ENCODE data around the gene TLR9. TPM values are rescaled to one million over a fixed set of nuclear protein-coding genes. Genes with fewer than 3 reads are reported as not detected.

The TLR9 gene
- polyA plus RNA-seq, 1 of the 3 experiments (the other 2 are of a cell fraction) = 0.12 TPM

- Histone ChIP-seq H3K27ac (ENCODE audit: low read depth in 2 of 2, low read length in 1 of 2) (peak overlapping the region; percentile 57 to 75; a peak in 3 of 4 replicates), H3K27me3 (ENCODE audit: insufficient read depth) (no peaks in the 10 kb centered on the region), H3F3A (replicated peaks; ENCODE audit: insufficient read depth) (peaks cover 5% of the 10 kb centered on the region), H3K4me3 (ENCODE audit: low read depth in 2 of 2, low read length in 1 of 2) (peak overlapping the region; percentile 87 to 98), H3K79me2 (ENCODE audit: insufficient read depth) (peaks cover 33% of the 10 kb centered on the region), H3K4me1 (ENCODE audit: control insufficient read depth in 1 of 2, insufficient read depth in 2 of 2, low read depth in 1 of 2, low read length in 1 of 2) (peaks cover 7 to 23% of the 10 kb centered on the region in 2 experiments), H3K9me3 (no peaks in the 10 kb centered on the region), H3K36me3 (replicated peaks in 1 of 2; ENCODE audit: control insufficient read depth in 1 of 2, insufficient read depth in 2 of 2, low read length in 1 of 2) (peaks cover 16 to 21% of the 10 kb centered on the region in 2 experiments), H4K20me1 (ENCODE audit: insufficient read depth) (no peaks in the 10 kb centered on the region), H3K9me2 (no peaks in the 10 kb centered on the region), H3K9ac (peak overlapping the region; percentile 81; the same call in 1 of the 2 replicates), H3K4me2 (peak overlapping the region; percentile 97), H2AFZ (ENCODE audit: low read depth) (peak overlapping the region; percentile 95)
- POLR2A ChIA-PET = interaction anchor here (0.7 kb wide), 1 partner anchor 43 kb away, joined by 3 read pairs; the partner anchor contains the start of gene POC1A
- 80% methylated on average over 10 of the region's 10 CpGs for WGBS (ENCODE audit: low lambda C conversion rate)
- no peak for TF ChIP-seq TAF1 (IDR thresholded peaks at IDR 0.05; ENCODE audit: borderline replicate concordance, low read depth, low read length)
- no peak for TF ChIP-seq CTCF (IDR thresholded peaks at IDR 0.05)
- no peak for TF ChIP-seq CHD2 (IDR thresholded peaks at IDR 0.05; ENCODE audit: low read length, partially characterized antibody)
- no peak for TF ChIP-seq RCOR1 (IDR thresholded peaks at IDR 0.05; ENCODE audit: low read length)
- TF ChIP-seq REST (IDR thresholded peaks at IDR 0.05; ENCODE audit: low read depth, low read length) = no peak
- no peak for TF ChIP-seq MEF2A (IDR thresholded peaks at IDR 0.05; ENCODE audit: borderline replicate concordance, low read depth)
- TF ChIP-seq GABPA (IDR thresholded peaks at IDR 0.05; ENCODE audit: low read depth) = no peak
- TF ChIP-seq TCF12 (IDR thresholded peaks at IDR 0.05) = no peak
- DNase-seq = no peak
- CTCF ChIA-PET = interaction anchor here (0.7 to 2.0 kb wide), 7 partner anchors 11 to 193 kb away, joined by 3 to 9 read pairs (median 4); no protein-coding TSS in a partner anchor
Observed at GRCh38 chr3:52197499-52197841, 28.0 kb downstream of the TLR9 start.

- no peaks in the 10 kb centered on the region for H3K9me2 ChIP-seq
- H3K4me2 ChIP-seq = peak overlapping the region; percentile 97; the same call in 1 of the 2 replicates
- no peak overlapping the region for H3K9ac ChIP-seq
- peaks cover 14 to 16% of the 10 kb centered on the region in 2 experiments for H3K36me3 ChIP-seq (replicated peaks in 1 of 2; ENCODE audit: control insufficient read depth in 1 of 2, insufficient read depth in 2 of 2, low read length in 1 of 2)
- DNase-seq = no peak
- peaks cover 5% of the 10 kb centered on the region for H3F3A ChIP-seq (replicated peaks; ENCODE audit: insufficient read depth)
- CTCF ChIA-PET = interaction anchor here (0.7 to 2.0 kb wide), 9 partner anchors 12 to 193 kb away, joined by 3 to 9 read pairs (median 3); no protein-coding TSS in a partner anchor
- POLR2A ChIA-PET = interaction anchor here (0.7 kb wide), 1 partner anchor 43 kb away, joined by 3 read pairs; the partner anchor contains the start of gene POC1A
- no peaks in the 10 kb centered on the region for H4K20me1 ChIP-seq (ENCODE audit: insufficient read depth)
- no peak overlapping the region for H3K4me3 ChIP-seq (ENCODE audit: low read depth in 2 of 2, low read length in 1 of 2)
- 86% methylated on average over 3 of the region's 3 CpGs for WGBS (ENCODE audit: low lambda C conversion rate)
- peaks cover 7 to 23% of the 10 kb centered on the region in 2 experiments for H3K4me1 ChIP-seq (ENCODE audit: control insufficient read depth in 1 of 2, insufficient read depth in 2 of 2, low read depth in 1 of 2, low read length in 1 of 2)
- H3K9me3 ChIP-seq = no peaks in the 10 kb centered on the region
- TF ChIP-seq CTCF (IDR thresholded peaks at IDR 0.05) (no peak), RXRA (IDR thresholded peaks at IDR 0.05; ENCODE audit: borderline replicate concordance, low read depth) (no peak), SMC3 (IDR thresholded peaks at IDR 0.05; ENCODE audit: low read depth, low read length) (no peak), SIN3A (IDR thresholded peaks at IDR 0.05; ENCODE audit: borderline replicate concordance, low read depth, low read length) (no peak), JUND (IDR thresholded peaks at IDR 0.05) (no peak), ELF1 (IDR thresholded peaks at IDR 0.05) (no peak), MEF2A (IDR thresholded peaks at IDR 0.05; ENCODE audit: borderline replicate concordance, low read depth) (no peak), REST (IDR thresholded peaks at IDR 0.05; ENCODE audit: low read depth, low read length) (no peak), USF1 (IDR thresholded peaks at IDR 0.05; ENCODE audit: borderline replicate concordance, low read depth) (no peak), CHD2 (IDR thresholded peaks at IDR 0.05; ENCODE audit: low read length, partially characterized antibody) (no peak)
- no peak overlapping the region for H3K27ac ChIP-seq (ENCODE audit: low read depth in 2 of 2, low read length in 1 of 2)
- no peaks in the 10 kb centered on the region for H3K27me3 ChIP-seq (ENCODE audit: insufficient read depth)
- no peak overlapping the region for H2AFZ ChIP-seq (ENCODE audit: low read depth)
- peaks cover 33% of the 10 kb centered on the region for H3K79me2 ChIP-seq (ENCODE audit: insufficient read depth)
Observed at GRCh38 chr3:52196977-52197376, 28.5 kb downstream of the TLR9 start.
